Astrocyte (in vitro differentiated cells and primary cell): ENCODE results near the gene KCNQ4. TPM values are rescaled to one million over a fixed set of nuclear protein-coding genes. Genes with fewer than 3 reads are reported as not detected.
A peak's percentile ranks its signal among the peaks of the same experiment; 100 is the strongest.

Source experiments
- DNase-seq: peaks from one replicate; pipeline ENCODE4 v3.0.0-alpha.2; 2010; ENCODE audit warnings: low read depth
- FAIRE-seq: peaks from 2 replicates; lab custom pipeline; 2011; peaks lifted over from hg19 to GRCh38; lab: Jason Lieb, UNC
- H2AFZ ChIP-seq: 2 replicates; pipeline ENCODE4 v1.6.0; 2012; ENCODE audit warnings: low read depth, low read length, inconsistent platforms
- H3K27ac ChIP-seq: 2 replicates; pipeline ENCODE4 v1.5.1; 2011; ENCODE audit warnings: low read depth, low read length, inconsistent platforms
- H3K27me3 ChIP-seq: 2 replicates; pipeline ENCODE4 v1.6.0; 2011; ENCODE audit warnings: low read length, inconsistent platforms; ENCODE audit not compliant: insufficient read depth
- H3K36me3 ChIP-seq: 2 replicates; pipeline ENCODE4 v1.5.1; 2011; ENCODE audit warnings: low read length, inconsistent platforms; ENCODE audit not compliant: insufficient read depth
- H3K4me1 ChIP-seq: 2 replicates; pipeline ENCODE4 v1.5.1; 2011; ENCODE audit warnings: low read length, inconsistent platforms; ENCODE audit not compliant: insufficient read depth
- H3K4me2 ChIP-seq: 2 replicates; pipeline ENCODE4 v1.6.0; 2012; ENCODE audit warnings: low read length, inconsistent platforms
- H3K4me3 ChIP-seq: 2 replicates; pipeline ENCODE4 v1.5.1; 2011; ENCODE audit warnings: low read depth, mild to moderate bottlenecking, low read length, inconsistent platforms; ENCODE audit not compliant: insufficient read depth
- H3K79me2 ChIP-seq: 2 replicates; pipeline ENCODE4 v1.6.0; 2012; ENCODE audit warnings: mild to moderate bottlenecking, low read length, inconsistent platforms; ENCODE audit not compliant: insufficient read depth
- H3K9ac ChIP-seq: 2 replicates; pipeline ENCODE4 v1.6.0; 2012; ENCODE audit warnings: mild to moderate bottlenecking, low read length, inconsistent platforms
- H3K9me3 ChIP-seq: 2 replicates; pipeline ENCODE4 v1.5.1; 2012; ENCODE audit warnings: low read depth, mild to moderate bottlenecking, low read length, inconsistent platforms; ENCODE audit not compliant: insufficient read depth
- H4K20me1 ChIP-seq: 2 replicates; pipeline ENCODE4 v1.6.0; 2012; ENCODE audit warnings: low read length, inconsistent platforms; ENCODE audit not compliant: insufficient read depth
- H3K27ac Mint-ChIP-seq: one replicate; pipeline ENCODE4 v1.8.0; 2021; ENCODE audit warnings: mild to moderate bottlenecking, mixed read lengths; ENCODE audit not compliant: unreplicated experiment
- H3K27me3 Mint-ChIP-seq: one replicate; pipeline ENCODE4 v1.8.0; 2021; ENCODE audit warnings: low read depth, mixed read lengths; ENCODE audit not compliant: unreplicated experiment
- H3K36me3 Mint-ChIP-seq: one replicate; pipeline ENCODE4 v1.8.0; 2021; ENCODE audit warnings: low read depth, mixed read lengths; ENCODE audit not compliant: unreplicated experiment
- H3K4me1 Mint-ChIP-seq: one replicate; pipeline ENCODE4 v1.8.0; 2021; ENCODE audit warnings: low read depth, mixed read lengths; ENCODE audit not compliant: unreplicated experiment
- H3K4me3 Mint-ChIP-seq: one replicate; pipeline ENCODE4 v1.8.0; 2021; ENCODE audit warnings: mild to moderate bottlenecking, moderate library complexity, mixed read lengths; ENCODE audit not compliant: unreplicated experiment
- H3K9me3 Mint-ChIP-seq: one replicate; pipeline ENCODE4 v1.8.0; 2021; ENCODE audit warnings: mild to moderate bottlenecking, mixed read lengths; ENCODE audit not compliant: unreplicated experiment
- EZH2 ChIP-seq: IDR thresholded peaks from 2 replicates; pipeline ENCODE4 v1.6.1; 2012; ENCODE audit warnings: mild to moderate bottlenecking, low read length, inconsistent platforms; ENCODE audit not compliant: insufficient read depth
- total RNA-seq: library from RNA; stranded (reverse); gene quantifications from 2 replicates; pipeline ENCODE4 v1.2.1, GENCODE V29; 2021
- TF ChIP-seq, protein P1 (sequence below): IDR thresholded peaks from 2 replicates; pipeline ENCODE4 v1.5.1; 2011; ENCODE audit warnings: low read depth, mild to moderate bottlenecking, inconsistent platforms, low read length, moderate library complexity; ENCODE audit not compliant: insufficient read depth

The KCNQ4 gene
- total RNA-seq, 1 donor from 2014 or later, result 0.89 TPM

DNA sequence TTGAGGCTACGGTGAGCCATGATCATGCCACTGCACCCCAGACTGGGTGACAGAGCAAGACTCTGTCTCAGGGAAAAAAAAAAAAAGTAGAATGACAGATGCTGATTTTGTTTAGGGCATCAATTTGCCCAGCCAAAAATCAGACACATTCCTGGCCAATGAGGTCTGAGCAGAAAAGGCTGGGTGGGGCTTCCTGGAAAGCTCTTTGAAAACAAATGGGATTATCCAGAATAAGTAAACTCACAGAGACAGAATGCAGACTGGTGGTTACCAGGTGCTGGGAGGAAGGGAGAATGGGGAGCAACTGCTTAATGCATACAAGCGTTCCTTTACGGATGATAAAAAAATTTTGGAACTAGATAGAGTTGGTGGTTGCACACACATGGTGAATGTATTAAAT lies 88.7 kb downstream of the KCNQ4 start:
- Histone ChIP-seq H3K27ac (no peak overlapping the region), H3K36me3 (no peaks in the 10 kb centered on the region), H3K9ac (no peak overlapping the region), H3K79me2 (no peaks in the 10 kb centered on the region), H3K4me3 (no peak overlapping the region), H2AFZ (no peak overlapping the region), H3K4me1 (peaks cover 39% of the 10 kb centered on the region), H3K27me3 (no peaks in the 10 kb centered on the region), H3K9me3 (peaks cover 7% of the 10 kb centered on the region), H3K4me2 (no peak overlapping the region), H4K20me1 (no peaks in the 10 kb centered on the region)
- no peak for DNase-seq
- peaks cover 2% of the 10 kb centered on the region for H3K36me3 Mint-ChIP-seq
- peaks cover 12% of the 10 kb centered on the region for H3K9me3 Mint-ChIP-seq
- H3K27me3 Mint-ChIP-seq, result no peaks in the 10 kb centered on the region
- FAIRE-seq, result no peak
- peaks cover 25% of the 10 kb centered on the region for H3K4me1 Mint-ChIP-seq
- TF ChIP-seq, protein P1, sequence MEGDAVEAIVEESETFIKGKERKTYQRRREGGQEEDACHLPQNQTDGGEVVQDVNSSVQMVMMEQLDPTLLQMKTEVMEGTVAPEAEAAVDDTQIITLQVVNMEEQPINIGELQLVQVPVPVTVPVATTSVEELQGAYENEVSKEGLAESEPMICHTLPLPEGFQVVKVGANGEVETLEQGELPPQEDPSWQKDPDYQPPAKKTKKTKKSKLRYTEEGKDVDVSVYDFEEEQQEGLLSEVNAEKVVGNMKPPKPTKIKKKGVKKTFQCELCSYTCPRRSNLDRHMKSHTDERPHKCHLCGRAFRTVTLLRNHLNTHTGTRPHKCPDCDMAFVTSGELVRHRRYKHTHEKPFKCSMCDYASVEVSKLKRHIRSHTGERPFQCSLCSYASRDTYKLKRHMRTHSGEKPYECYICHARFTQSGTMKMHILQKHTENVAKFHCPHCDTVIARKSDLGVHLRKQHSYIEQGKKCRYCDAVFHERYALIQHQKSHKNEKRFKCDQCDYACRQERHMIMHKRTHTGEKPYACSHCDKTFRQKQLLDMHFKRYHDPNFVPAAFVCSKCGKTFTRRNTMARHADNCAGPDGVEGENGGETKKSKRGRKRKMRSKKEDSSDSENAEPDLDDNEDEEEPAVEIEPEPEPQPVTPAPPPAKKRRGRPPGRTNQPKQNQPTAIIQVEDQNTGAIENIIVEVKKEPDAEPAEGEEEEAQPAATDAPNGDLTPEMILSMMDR, result no peak
- no peak for TF ChIP-seq EZH2
- H3K4me3 Mint-ChIP-seq, result no peak overlapping the region
- H3K27ac Mint-ChIP-seq, result no peak overlapping the region

- H3K79me2 ChIP-seq, result no peaks in the 10 kb centered on the region
These were observed 90.4 kb downstream of the KCNQ4 start for GRCh38 chr1:40873863-40874472.

DNA sequence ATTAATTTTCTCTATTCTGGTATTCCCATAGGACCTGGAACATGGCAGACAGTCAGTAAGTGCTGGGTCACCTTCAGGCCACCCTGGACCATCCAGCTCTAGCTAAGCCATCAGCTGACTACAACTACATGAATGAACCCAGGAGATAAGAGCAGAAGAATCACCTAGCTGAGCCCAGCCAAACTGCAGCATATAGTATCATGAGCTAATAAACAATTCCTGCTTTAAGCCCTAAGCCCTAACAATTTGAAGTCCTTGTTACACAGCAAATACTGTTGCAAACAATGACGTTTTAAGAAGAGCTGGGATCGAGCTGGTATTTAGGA lies 92.8 kb downstream of the KCNQ4 start:
- peak overlapping the region; percentile 21 for H3K27ac Mint-ChIP-seq
- Histone ChIP-seq H3K27ac (peak overlapping the region; percentile 54), H3K9ac (no peak overlapping the region)

More at GRCh38 chr1:40873863-40874472, 90.4 kb downstream of the KCNQ4 start:
- Histone ChIP-seq H2AFZ (no peak overlapping the region), H3K9ac (no peak overlapping the region), H4K20me1 (no peaks in the 10 kb centered on the region), H3K4me1 (peaks cover 42% of the 10 kb centered on the region), H3K9me3 (peaks cover 7% of the 10 kb centered on the region), H3K36me3 (no peaks in the 10 kb centered on the region), H3K27me3 (no peaks in the 10 kb centered on the region), H3K4me2 (no peak overlapping the region), H3K4me3 (no peak overlapping the region), H3K27ac (no peak overlapping the region)
- Mint-ChIP-seq H3K27me3 (no peaks in the 10 kb centered on the region), H3K27ac (no peak overlapping the region), H3K9me3 (peaks cover 12% of the 10 kb centered on the region), H3K4me1 (peaks cover 31% of the 10 kb centered on the region), H3K4me3 (no peak overlapping the region), H3K36me3 (peaks cover 2% of the 10 kb centered on the region)
- DNase-seq (no peak), FAIRE-seq (no peak)
- TF ChIP-seq, protein P1, result no peak
- no peak for TF ChIP-seq EZH2

More for the DNA sequence above, 92.8 kb downstream of the KCNQ4 start:
- Mint-ChIP-seq H3K36me3 (no peaks in the 10 kb centered on the region), H3K9me3 (peaks cover 5% of the 10 kb centered on the region), H3K4me1 (peaks cover 35% of the 10 kb centered on the region), H3K27me3 (peaks cover 2% of the 10 kb centered on the region), H3K4me3 (no peak overlapping the region)
- TF ChIP-seq, protein P1, result no peak
- TF ChIP-seq EZH2, result no peak
- Histone ChIP-seq H3K36me3 (no peaks in the 10 kb centered on the region), H3K4me1 (peaks cover 42% of the 10 kb centered on the region), H4K20me1 (no peaks in the 10 kb centered on the region), H3K9me3 (peaks cover 3% of the 10 kb centered on the region), H3K27me3 (no peaks in the 10 kb centered on the region), H2AFZ (no peak overlapping the region), H3K4me2 (no peak overlapping the region), H3K4me3 (no peak overlapping the region), H3K79me2 (no peaks in the 10 kb centered on the region)
- no peak for DNase-seq
- no peak for FAIRE-seq
